Measurements from ENCODE around the gene RAB35.
A peak's percentile ranks its signal among the peaks of the same experiment; 100 is the strongest.

RAB35 gene

DNA sequence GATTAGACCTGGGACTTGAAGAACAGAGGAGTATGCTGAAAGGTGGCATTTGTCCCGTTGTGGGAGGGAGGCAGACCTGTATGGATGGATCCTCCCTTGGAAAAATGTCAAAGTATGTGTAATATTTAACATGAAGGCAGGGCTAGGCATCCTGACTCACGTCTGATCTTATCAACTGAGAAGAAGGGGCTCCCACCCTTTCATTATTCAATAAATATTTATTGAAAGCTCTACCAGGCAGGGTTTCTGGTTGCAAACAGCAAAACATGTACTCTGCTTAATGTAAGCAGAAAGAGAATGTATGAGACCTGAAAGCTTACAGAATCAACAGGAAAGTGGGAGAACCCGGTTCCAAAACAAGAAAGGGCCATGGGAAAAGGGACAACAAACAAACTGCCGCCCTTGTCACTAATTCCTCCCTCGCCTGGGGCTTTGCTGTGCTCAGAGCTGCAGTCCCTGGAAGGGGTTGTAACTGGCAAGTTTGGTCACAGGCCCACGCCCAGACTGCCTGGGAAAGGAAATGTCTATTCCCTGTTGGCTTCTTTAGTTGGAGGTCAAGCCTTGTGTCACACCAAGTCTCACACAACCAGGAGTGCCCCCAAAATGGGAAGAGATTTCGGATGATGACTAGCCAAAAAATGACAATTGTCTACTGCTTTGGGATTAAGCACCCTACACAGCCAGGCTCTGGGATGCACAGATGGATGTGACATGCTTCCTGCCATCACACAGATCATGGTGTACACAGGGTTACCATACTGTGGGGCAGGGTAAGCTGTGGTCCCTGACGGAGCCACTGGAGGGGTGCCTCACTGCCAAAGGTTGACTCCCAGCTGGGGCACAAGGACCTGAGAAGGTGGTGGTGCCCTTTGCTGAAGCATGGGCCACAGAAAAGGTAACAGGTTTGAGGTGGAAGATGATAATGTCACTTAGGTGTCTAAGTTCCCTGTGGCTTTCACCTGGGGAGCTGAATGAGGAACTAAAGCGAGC, 36.8 kb downstream of the RAB35 start:
- no peak overlapping the region for H3K4me3 ChIP-seq (ENCODE audit: low read length)
- peak; percentile 76 for DNase-seq (ENCODE audit: low read depth)
- TF ChIP-seq, protein P1, sequence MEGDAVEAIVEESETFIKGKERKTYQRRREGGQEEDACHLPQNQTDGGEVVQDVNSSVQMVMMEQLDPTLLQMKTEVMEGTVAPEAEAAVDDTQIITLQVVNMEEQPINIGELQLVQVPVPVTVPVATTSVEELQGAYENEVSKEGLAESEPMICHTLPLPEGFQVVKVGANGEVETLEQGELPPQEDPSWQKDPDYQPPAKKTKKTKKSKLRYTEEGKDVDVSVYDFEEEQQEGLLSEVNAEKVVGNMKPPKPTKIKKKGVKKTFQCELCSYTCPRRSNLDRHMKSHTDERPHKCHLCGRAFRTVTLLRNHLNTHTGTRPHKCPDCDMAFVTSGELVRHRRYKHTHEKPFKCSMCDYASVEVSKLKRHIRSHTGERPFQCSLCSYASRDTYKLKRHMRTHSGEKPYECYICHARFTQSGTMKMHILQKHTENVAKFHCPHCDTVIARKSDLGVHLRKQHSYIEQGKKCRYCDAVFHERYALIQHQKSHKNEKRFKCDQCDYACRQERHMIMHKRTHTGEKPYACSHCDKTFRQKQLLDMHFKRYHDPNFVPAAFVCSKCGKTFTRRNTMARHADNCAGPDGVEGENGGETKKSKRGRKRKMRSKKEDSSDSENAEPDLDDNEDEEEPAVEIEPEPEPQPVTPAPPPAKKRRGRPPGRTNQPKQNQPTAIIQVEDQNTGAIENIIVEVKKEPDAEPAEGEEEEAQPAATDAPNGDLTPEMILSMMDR (IDR thresholded peaks at IDR 0.05; ENCODE audit: insufficient read depth, low read depth, low read length, missing control alignments) = no peak

DNA sequence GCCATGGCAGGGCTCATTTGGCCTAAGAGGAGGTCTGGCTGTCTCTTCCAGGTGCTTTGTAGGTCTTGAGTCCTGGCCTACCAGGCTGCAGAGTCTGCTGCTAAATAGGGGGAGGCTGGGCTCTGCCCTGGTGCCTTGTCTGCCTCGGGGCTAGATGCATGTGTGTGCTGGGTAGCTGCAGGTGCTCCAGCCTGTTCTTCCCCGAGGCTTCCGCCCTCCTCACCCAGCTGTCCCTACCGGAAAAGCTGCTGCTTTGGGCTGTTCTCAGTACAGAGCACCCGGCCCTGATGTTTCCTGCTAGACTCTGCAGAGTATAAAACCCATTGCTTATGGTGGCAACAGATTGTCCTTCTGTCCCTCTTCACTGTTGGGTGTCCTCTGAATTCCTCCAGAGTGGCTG, 37.7 kb downstream of the RAB35 start:
- no peak overlapping the region for H3K4me3 ChIP-seq (ENCODE audit: low read length)
- TF ChIP-seq, protein P1 (IDR thresholded peaks at IDR 0.05; ENCODE audit: insufficient read depth, low read depth, low read length, missing control alignments) = no peak
- no peak for DNase-seq (ENCODE audit: low read depth)

DNA sequence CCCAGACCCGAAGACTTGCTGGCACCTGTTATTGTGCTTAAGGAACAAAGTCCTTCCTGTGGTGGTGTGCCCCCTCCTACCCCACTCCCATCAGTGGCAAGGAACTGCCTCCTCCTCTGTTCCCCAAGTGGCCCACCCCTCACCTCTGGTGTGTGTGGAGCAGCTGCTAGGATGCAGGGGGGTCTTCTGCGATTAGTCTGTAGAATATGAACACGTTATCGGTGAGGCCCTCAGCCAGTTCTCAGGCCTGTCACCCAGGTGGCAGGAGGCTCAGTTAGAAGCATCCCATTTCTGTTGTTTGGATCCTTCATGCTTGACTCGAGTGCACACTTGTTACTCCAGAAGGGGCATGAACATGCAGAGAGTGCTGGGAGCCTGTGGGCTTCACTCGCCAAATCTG, 39.3 kb downstream of the RAB35 start:
- DNase-seq (ENCODE audit: low read depth) = no peak
- no peak overlapping the region for H3K4me3 ChIP-seq (ENCODE audit: low read length)
- TF ChIP-seq, protein P1 (IDR thresholded peaks at IDR 0.05; ENCODE audit: insufficient read depth, low read depth, low read length, missing control alignments) = no peak

DNA sequence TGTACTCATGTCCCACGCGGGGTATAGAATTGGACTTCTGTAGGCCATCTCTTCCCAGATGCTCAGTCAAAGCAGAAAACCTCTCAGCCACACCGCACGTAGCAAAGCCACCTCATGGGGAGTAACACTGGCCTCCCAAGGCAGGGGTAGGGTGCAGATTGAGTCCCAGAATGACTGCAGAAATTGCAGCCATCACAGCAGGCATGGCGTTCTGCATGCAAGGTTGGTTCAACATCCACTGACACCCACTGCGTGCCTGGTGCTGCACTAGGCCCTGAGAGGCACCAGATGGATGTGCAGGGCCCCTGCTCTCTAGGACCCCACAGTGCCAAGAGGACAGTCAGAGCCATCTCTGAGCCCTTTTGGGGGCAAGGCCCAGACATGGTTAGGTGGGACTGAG, 39.9 kb downstream of the RAB35 start:
- TF ChIP-seq, protein P1 (IDR thresholded peaks at IDR 0.05; ENCODE audit: insufficient read depth, low read depth, low read length, missing control alignments) = no peak

DNA sequence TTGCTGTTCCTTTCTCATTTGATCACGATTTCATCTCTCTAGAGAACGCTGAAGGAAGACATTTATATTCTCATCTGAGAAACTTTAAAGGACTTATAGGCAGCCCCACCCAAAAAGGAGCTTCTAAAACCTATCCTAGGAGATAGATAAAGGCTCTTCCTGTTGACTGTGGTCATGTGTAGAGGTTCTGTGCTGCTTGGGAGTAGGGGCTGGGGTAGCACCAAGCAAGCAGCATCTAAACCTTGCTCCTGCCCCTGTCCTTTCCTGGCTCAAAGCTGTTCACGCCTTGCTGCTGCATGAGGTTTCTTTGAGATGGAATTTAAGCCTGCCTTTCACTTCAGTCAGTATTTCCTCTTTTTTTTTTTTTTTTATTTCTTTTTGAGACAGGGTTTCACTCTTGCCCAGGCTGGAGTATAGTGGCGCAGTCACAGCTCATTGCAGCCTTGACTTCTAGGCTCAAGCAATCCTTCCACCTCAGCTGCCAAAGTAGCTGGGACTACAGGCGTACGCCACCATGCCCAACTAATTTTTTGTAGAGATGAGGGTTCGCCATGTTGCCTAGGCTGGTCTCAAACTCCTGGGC, 41.4 kb downstream of the RAB35 start:
- DNase-seq (ENCODE audit: low read depth) = no peak
- no peak overlapping the region for H3K4me3 ChIP-seq (ENCODE audit: low read length)
- TF ChIP-seq, protein P1 (IDR thresholded peaks at IDR 0.05; ENCODE audit: insufficient read depth, low read depth, low read length, missing control alignments) = no peak

More for the DNA sequence above, 39.9 kb downstream of the RAB35 start:
- no peak overlapping the region for H3K4me3 ChIP-seq (ENCODE audit: low read length)
- DNase-seq (ENCODE audit: low read depth) = no peak

DNA sequence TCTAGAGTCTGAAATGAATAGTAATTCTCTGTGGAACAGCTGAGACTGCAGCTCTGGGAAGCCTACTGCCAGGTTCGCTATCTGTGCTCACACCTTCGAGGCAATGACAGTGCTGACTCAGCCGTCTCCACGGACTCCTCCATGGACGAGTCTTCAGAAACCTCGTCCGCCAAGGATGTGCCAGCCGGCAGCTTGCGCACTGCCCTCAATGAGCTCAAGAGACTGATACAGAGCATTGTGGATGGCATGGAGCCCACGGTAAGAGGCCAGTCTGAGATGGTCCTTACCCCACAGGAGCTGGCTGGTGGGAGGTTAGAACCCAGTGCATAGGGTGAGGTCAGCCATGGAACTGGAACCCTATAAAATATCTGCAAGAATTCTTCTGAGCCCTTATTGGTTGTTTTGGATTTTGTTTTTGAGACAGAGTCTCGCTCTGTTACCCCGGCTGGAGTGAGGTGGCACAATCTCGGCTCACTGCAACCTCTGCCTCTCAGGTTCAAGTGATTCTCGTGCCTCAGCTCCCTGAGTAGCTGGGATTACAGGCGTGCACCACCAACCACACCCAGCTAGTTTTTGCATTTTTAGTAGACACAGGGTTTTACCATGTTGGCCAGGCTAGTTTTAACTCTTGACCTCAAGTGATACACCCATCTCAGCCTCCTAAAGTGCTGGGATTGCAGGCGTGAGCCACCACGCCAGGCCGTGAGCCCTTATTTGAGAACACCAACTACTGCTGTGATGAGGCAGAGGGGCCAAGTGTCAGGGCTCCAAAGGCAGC, 43.9 kb downstream of the RAB35 start:
- TF ChIP-seq, protein P1 (IDR thresholded peaks at IDR 0.05; ENCODE audit: insufficient read depth, low read depth, low read length, missing control alignments) = no peak
- DNase-seq (ENCODE audit: low read depth) = no peak
- H3K4me3 ChIP-seq (ENCODE audit: low read length) = no peak overlapping the region

Data from epithelial cell of esophagus (primary cell).